Spleen (tissue), 11 donors: ENCODE data around the gene ERBB2. TPM values are rescaled to one million over a fixed set of nuclear protein-coding genes. Genes with fewer than 3 reads are reported as not detected.
A peak's percentile ranks its signal among the peaks of the same experiment; 100 is the strongest.

Experiments
- DNase-seq: peaks from one replicate; pipeline ENCODE4 v3.0.0-alpha.2; 2020
- H3K27ac ChIP-seq, 8 donors: fragments of 200-600 bp; sonication (generic) in 7 of 8; 1 replicate in 4 of 8; 2 replicates in 4 of 8; pipeline versions ENCODE4 v1.5.0 to v1.8.0; 2016 to 2021; ENCODE audit warnings: inconsistent platforms in 4 of 8, mild to moderate bottlenecking in 4 of 8, moderate library complexity in 1 of 8
- H3K27me3 ChIP-seq, 7 donors: fragments of 200-600 bp; sonication (generic) in 6 of 7; replicated peaks in 1 of 7; 1 replicate in 4 of 7; 2 replicates in 3 of 7; pipeline versions ENCODE4 v1.5.0 to v1.8.0; 2016 to 2021; ENCODE audit warnings: inconsistent platforms in 3 of 7, mild to moderate bottlenecking in 1 of 7
- H3K36me3 ChIP-seq, 6 donors: fragments of 200-600 bp; sonication (generic) in 5 of 6; 1 replicate in 4 of 6; 2 replicates in 2 of 6; pipeline versions ENCODE4 v1.5.0 to v1.8.0; 2016 to 2021; ENCODE audit warnings: inconsistent platforms in 2 of 6
- H3K4me1 ChIP-seq, 6 donors: fragments of 200-600 bp; sonication (generic) in 5 of 6; 1 replicate in 3 of 6; 2 replicates in 3 of 6; pipeline versions ENCODE4 v1.5.0 to v1.8.0; 2016 to 2021; ENCODE audit warnings: inconsistent platforms in 3 of 6
- H3K4me3 ChIP-seq, 8 donors: fragments of 200-600 bp; sonication (generic) in 7 of 8; 1 replicate in 4 of 8; 2 replicates in 4 of 8; pipeline versions ENCODE4 v1.5.0 to v1.8.0; 2016 to 2021; ENCODE audit warnings: inconsistent platforms in 4 of 8, mild to moderate bottlenecking in 4 of 8, moderate library complexity in 2 of 8
- H3K9me3 ChIP-seq, 8 donors: fragments of 200-600 bp; sonication (generic) in 7 of 8; 1 replicate in 4 of 8; 2 replicates in 4 of 8; pipeline versions ENCODE4 v1.5.0 to v1.8.0; 2016 to 2021; ENCODE audit warnings: inconsistent platforms in 4 of 8
- POLR2A ChIP-seq, 3 donors: fragments of 450-650 bp; IDR thresholded peaks; one replicate each; pipeline ENCODE4 v1.5.1; 2017; ENCODE audit warnings: antibody characterized with exemption in 3 of 3, mild to moderate bottlenecking in 1 of 3
- POLR2AphosphoS5 ChIP-seq, 3 donors: sonication (generic); formaldehyde crosslinking; IDR thresholded peaks; one replicate each; pipeline ENCODE4 v1.5.1; 2017; ENCODE audit warnings: antibody characterized with exemption in 3 of 3
- WGBS, 5 donors: extraction: QIAGEN DNeasy Blood & Tissue Kit in 3 of 5; methylation state at CpG; one replicate each; pipeline versions ENCODE4 v1.1.5 to v1.1.7; 2013 to 2018; 5-methylcytosine and 5-hydroxymethylcytosine counted together
- intact Hi-C: fragments of 100-400 bp; cut with DNase I; formaldehyde crosslinking; loops from one replicate; pipeline ENCODE4 v1.15.0; 2023; ENCODE audit warnings: low total_unique reads
- polyA plus RNA-seq, 3 donors: library from polyadenylated mRNA; stranded (reverse); fragments of 200-250 nt; gene quantifications; one replicate each; pipeline ENCODE4 v1.2.1, GENCODE V29; 2013
- total RNA-seq, 7 donors: library from RNA; depleted of rRNA in 3 of 7; stranded (reverse); fragments of >200 nt in 3 of 7; fragmentation: NEBNext Ultra II Directional in 4 of 7; extraction: Animal tissue kit (Norgen Biotek cat#: 25700) in 4 of 7; gene quantifications; one replicate each; pipeline versions ENCODE4 v1.1.0 to v1.2.1, GENCODE V29; 2016 to 2021
- TF ChIP-seq, protein P1 (sequence below), 11 experiments: fragments of 200-600 bp in 7 of 11; fragments of 450-650 bp in 4 of 11; sonication (generic) in 4 of 11; IDR thresholded peaks in 8 of 11; conservative IDR thresholded peaks in 3 of 11; 1 replicate in 7 of 11; 2 replicates in 4 of 11; pipeline versions ENCODE4 v1.4.0 to v1.8.0; 2016 to 2021; ENCODE audit warnings: antibody characterized with exemption in 11 of 11, inconsistent platforms in 4 of 11, mild to moderate bottlenecking in 1 of 11
- donor health status: healthy with polysubstance abuse.
- donor health status: DM: no; HTN: no; CAD: no; lungs with moderate emphysema.
- donor health status: DM: no; HTN: no; CAD: no.
- donor health status: Bipolar disorder and iron deficiency.
- donor health status: healthy.
- donor health status: DM: no; HTN: no; CAD: no.
- donor health status: DM: yes; HTN: yes; CAD: no.

Gene ERBB2
- total and polyA plus RNA-seq, 10 donors, result 3.4 to 15.9 (median 10.2) TPM

GRCh38 chr17:39726617-39727016, 26.8 kb downstream of the ERBB2 start:
- Histone ChIP-seq H3K4me3 (no peak overlapping the region), H3K4me1 (peaks cover 7 to 34% (median 18%) of the 10 kb centered on the region in 6 donors), H3K36me3 (peaks cover 0 to 49% (median 23%) of the 10 kb centered on the region in 6 donors), H3K27ac (no peak overlapping the region), H3K9me3 (no peaks in the 10 kb centered on the region), H3K27me3 (no peaks in the 10 kb centered on the region)
- TF ChIP-seq, protein P1, sequence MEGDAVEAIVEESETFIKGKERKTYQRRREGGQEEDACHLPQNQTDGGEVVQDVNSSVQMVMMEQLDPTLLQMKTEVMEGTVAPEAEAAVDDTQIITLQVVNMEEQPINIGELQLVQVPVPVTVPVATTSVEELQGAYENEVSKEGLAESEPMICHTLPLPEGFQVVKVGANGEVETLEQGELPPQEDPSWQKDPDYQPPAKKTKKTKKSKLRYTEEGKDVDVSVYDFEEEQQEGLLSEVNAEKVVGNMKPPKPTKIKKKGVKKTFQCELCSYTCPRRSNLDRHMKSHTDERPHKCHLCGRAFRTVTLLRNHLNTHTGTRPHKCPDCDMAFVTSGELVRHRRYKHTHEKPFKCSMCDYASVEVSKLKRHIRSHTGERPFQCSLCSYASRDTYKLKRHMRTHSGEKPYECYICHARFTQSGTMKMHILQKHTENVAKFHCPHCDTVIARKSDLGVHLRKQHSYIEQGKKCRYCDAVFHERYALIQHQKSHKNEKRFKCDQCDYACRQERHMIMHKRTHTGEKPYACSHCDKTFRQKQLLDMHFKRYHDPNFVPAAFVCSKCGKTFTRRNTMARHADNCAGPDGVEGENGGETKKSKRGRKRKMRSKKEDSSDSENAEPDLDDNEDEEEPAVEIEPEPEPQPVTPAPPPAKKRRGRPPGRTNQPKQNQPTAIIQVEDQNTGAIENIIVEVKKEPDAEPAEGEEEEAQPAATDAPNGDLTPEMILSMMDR (IDR thresholded peaks at IDR 0.05 in 8 of 11, conservative IDR thresholded peaks at IDR 0.05 in 3 of 11), result no peak
- TF ChIP-seq POLR2AphosphoS5 (IDR thresholded peaks at IDR 0.05), result peak in 2 of 3 donors; percentile 11 to 49
- no peak for DNase-seq
- WGBS, 5 donors, result 93 to 97% (median 95%) methylated on average over 8 to 9 of the region's 9 CpGs
- intact Hi-C loops, result no loop called here

- H3K27ac ChIP-seq, result no peak overlapping the region
- no peaks in the 10 kb centered on the region for H3K27me3 ChIP-seq
- peaks cover 0 to 49% (median 23%) of the 10 kb centered on the region in 6 donors for H3K36me3 ChIP-seq
- no peak overlapping the region for H3K4me3 ChIP-seq
- WGBS, 5 donors, result 76 to 92% (median 88%) methylated on average over 9 to 10 of the region's 10 CpGs
- peaks cover 7 to 34% (median 18%) of the 10 kb centered on the region in 6 donors for H3K4me1 ChIP-seq
- no peaks in the 10 kb centered on the region for H3K9me3 ChIP-seq
- intact Hi-C loops, result no loop called here
- no peak for DNase-seq
- TF ChIP-seq POLR2AphosphoS5 (IDR thresholded peaks at IDR 0.05) (no peak), POLR2A (IDR thresholded peaks at IDR 0.05) (no peak)
- TF ChIP-seq, protein P1 (IDR thresholded peaks at IDR 0.05 in 8 of 11, conservative IDR thresholded peaks at IDR 0.05 in 3 of 11), result no peak
Observed at GRCh38 chr17:39727556-39727955, 27.7 kb downstream of the ERBB2 start.

- DNase-seq, result no peak
- 74 to 91% (median 77%) methylated on average over 6 of the region's 6 CpGs for WGBS, 5 donors
- no peaks in the 10 kb centered on the region for H3K9me3 ChIP-seq
- TF ChIP-seq POLR2A (IDR thresholded peaks at IDR 0.05), result no peak
- no peak for TF ChIP-seq POLR2AphosphoS5 (IDR thresholded peaks at IDR 0.05)
- TF ChIP-seq, protein P1 (IDR thresholded peaks at IDR 0.05 in 8 of 11, conservative IDR thresholded peaks at IDR 0.05 in 3 of 11), result no peak
- peak overlapping the region in 6 of 8 donors; percentile 91 to 99 (median 94) for H3K27ac ChIP-seq
- intact Hi-C loops, result no loop called here
- no peaks in the 10 kb centered on the region for H3K27me3 ChIP-seq
- H3K4me1 ChIP-seq, result peaks cover 7 to 34% (median 18%) of the 10 kb centered on the region in 6 donors
- H3K36me3 ChIP-seq, result peaks cover 0 to 49% (median 23%) of the 10 kb centered on the region in 6 donors
- peak overlapping the region in 7 of 8 donors; percentile 59 to 84 (median 69) for H3K4me3 ChIP-seq
Observed at GRCh38 chr17:39729280-39729851, 29.5 kb downstream of the ERBB2 start.

GRCh38 chr17:39730095-39730921, 30.4 kb downstream of the ERBB2 start, which contains the start of gene MIEN1:
Gene MIEN1, minus strand, starts transcription at chr17:39730532. Its CDS starts 37 bp downstream, at chr17:39730495.
- TF ChIP-seq POLR2A (IDR thresholded peaks at IDR 0.05) (peak; percentile 45 to 79 (median 58)), POLR2AphosphoS5 (IDR thresholded peaks at IDR 0.05) (peak; percentile 97 to 99 (median 98))
- TF ChIP-seq, protein P1 (IDR thresholded peaks at IDR 0.05 in 8 of 11, conservative IDR thresholded peaks at IDR 0.05 in 3 of 11), result peak; percentile 81 to 96 (median 93)
- intact Hi-C loops, result no loop called here
- peak within 1 kb of the TSS; percentile 89 to 99 (median 94) for H3K27ac ChIP-seq
- H3K36me3 ChIP-seq, result peaks cover 0 to 40% (median 22%) of the 10 kb centered on the region in 6 donors
- peaks cover 7 to 34% (median 18%) of the 10 kb centered on the region in 6 donors for H3K4me1 ChIP-seq
- peak within 1 kb of the TSS; percentile 59 to 84 (median 70) for H3K4me3 ChIP-seq
- peak; percentile 98 for DNase-seq
- WGBS, 5 donors, result 1 to 3% (median 1%) methylated on average over 36 to 65 of the region's 65 CpGs
- no peaks in the 10 kb centered on the region for H3K27me3 ChIP-seq
- no peaks in the 10 kb centered on the region for H3K9me3 ChIP-seq
